ENCODE measurements around the gene GAPDHS.

GAPDHS gene

GRCh38 chr19:35557539-35558399 is 24.5 kb downstream of the GAPDHS start:
- DNase-seq (ENCODE audit: low read depth, low spot score), result peak; percentile 77
- no peaks in the 10 kb centered on the region for H3K36me3 ChIP-seq (ENCODE audit: control insufficient read depth, insufficient read depth, low read length)
- peak overlapping the region; percentile 70; the same call in 1 of the 2 replicates for H3K4me3 ChIP-seq (ENCODE audit: low read length)
- H3K4me1 ChIP-seq (ENCODE audit: control insufficient read depth, insufficient read depth, low read length), result peaks cover 6% of the 10 kb centered on the region; the same call in 1 of the 2 replicates
- no CpG with 5 or more reads among the region's 60 CpGs for WGBS (ENCODE audit: insufficient coverage, insufficient read length)
- H3K27me3 ChIP-seq (ENCODE audit: control insufficient read depth, insufficient read depth, low read length), result no peaks in the 10 kb centered on the region
- H3K9me3 ChIP-seq (ENCODE audit: control insufficient read depth, insufficient read depth, low read length), result no peaks in the 10 kb centered on the region
- H3K27ac ChIP-seq (ENCODE audit: low read length), result no peak overlapping the region

- Histone ChIP-seq H3K4me3 (ENCODE audit: low read length) (peak overlapping the region; percentile 31; the same call in 1 of the 2 replicates), H3K4me1 (ENCODE audit: control insufficient read depth, insufficient read depth, low read length) (peaks cover 6% of the 10 kb centered on the region; the same call in 1 of the 2 replicates), H3K36me3 (ENCODE audit: control insufficient read depth, insufficient read depth, low read length) (no peaks in the 10 kb centered on the region), H3K9me3 (ENCODE audit: control insufficient read depth, insufficient read depth, low read length) (no peaks in the 10 kb centered on the region), H3K27me3 (ENCODE audit: control insufficient read depth, insufficient read depth, low read length) (no peaks in the 10 kb centered on the region), H3K27ac (ENCODE audit: low read length) (no peak overlapping the region)
- DNase-seq (ENCODE audit: low read depth, low spot score), result no peak
- no CpG with 5 or more reads among the region's 53 CpGs for WGBS (ENCODE audit: insufficient coverage, insufficient read length)
Measured at GRCh38 chr19:35558400-35559280, 25.4 kb downstream of the GAPDHS start.

DNA sequence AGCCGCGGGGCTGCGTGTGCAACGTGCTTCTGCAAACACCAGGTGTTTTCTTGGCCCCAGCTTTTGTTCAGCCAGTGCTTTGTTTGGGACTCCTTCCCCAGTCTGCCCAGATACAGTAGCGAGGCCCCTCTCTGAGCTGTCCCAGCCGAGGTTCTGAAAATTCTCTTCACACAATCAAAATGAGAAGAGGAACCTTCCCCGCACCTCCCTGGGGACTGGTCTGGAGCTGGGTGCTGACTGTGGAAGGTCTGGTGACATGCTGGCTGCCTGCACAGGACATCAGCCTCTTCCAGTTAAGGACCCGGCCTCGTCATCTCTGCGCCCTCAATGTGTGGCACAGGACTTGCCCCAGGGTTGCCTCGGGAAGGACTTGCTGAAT is 26.0 kb downstream of the GAPDHS start:
- DNase-seq (ENCODE audit: low read depth, low spot score), result no peak
- Histone ChIP-seq H3K27ac (ENCODE audit: low read length) (no peak overlapping the region), H3K4me1 (ENCODE audit: control insufficient read depth, insufficient read depth, low read length) (peaks cover 6% of the 10 kb centered on the region; the same call in 1 of the 2 replicates), H3K36me3 (ENCODE audit: control insufficient read depth, insufficient read depth, low read length) (no peaks in the 10 kb centered on the region), H3K9me3 (ENCODE audit: control insufficient read depth, insufficient read depth, low read length) (no peaks in the 10 kb centered on the region), H3K27me3 (ENCODE audit: control insufficient read depth, insufficient read depth, low read length) (no peaks in the 10 kb centered on the region), H3K4me3 (ENCODE audit: low read length) (no peak overlapping the region)
- no CpG with 5 or more reads among the region's 11 CpGs for WGBS (ENCODE audit: insufficient coverage, insufficient read length)

- Histone ChIP-seq H3K27me3 (ENCODE audit: control insufficient read depth, insufficient read depth, low read length) (no peaks in the 10 kb centered on the region), H3K27ac (ENCODE audit: low read length) (no peak overlapping the region), H3K4me3 (ENCODE audit: low read length) (no peak overlapping the region), H3K4me1 (ENCODE audit: control insufficient read depth, insufficient read depth, low read length) (peaks cover 6% of the 10 kb centered on the region; the same call in 1 of the 2 replicates), H3K9me3 (ENCODE audit: control insufficient read depth, insufficient read depth, low read length) (no peaks in the 10 kb centered on the region), H3K36me3 (ENCODE audit: control insufficient read depth, insufficient read depth, low read length) (no peaks in the 10 kb centered on the region)
- no CpG with 5 or more reads among the region's 23 CpGs for WGBS (ENCODE audit: insufficient coverage, insufficient read length)
- no peak for DNase-seq (ENCODE audit: low read depth, low spot score)
Measured at GRCh38 chr19:35559781-35560180, 26.5 kb downstream of the GAPDHS start.

- Histone ChIP-seq H3K9me3 (ENCODE audit: control insufficient read depth, insufficient read depth, low read length) (no peaks in the 10 kb centered on the region), H3K4me1 (ENCODE audit: control insufficient read depth, insufficient read depth, low read length) (peaks cover 6% of the 10 kb centered on the region; the same call in 1 of the 2 replicates), H3K27me3 (ENCODE audit: control insufficient read depth, insufficient read depth, low read length) (no peaks in the 10 kb centered on the region)
Measured at GRCh38 chr19:35560271-35560670, 27.0 kb downstream of the GAPDHS start.

DNA sequence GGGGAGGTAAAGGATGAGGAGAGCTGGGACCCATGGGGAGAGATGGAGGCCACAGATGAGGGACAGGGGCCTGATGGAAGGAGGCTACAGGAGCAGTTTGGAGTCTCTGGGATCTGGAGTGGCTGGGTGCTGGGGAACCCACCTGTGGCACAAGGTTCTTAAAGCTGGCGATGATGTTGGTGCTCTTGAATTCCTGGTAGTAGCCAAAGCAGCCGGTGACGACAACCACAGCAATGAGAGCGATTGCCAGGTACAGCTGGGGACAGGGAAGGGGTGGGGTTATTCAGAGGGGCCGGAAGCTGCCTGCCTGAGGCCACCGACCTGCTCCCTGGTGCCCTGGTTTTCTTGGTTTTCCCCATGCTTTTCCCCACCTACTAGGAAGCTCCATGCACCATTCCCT is 27.4 kb downstream of the GAPDHS start:
- no peak for DNase-seq (ENCODE audit: low read depth, low spot score)
- no CpG with 5 or more reads among the region's 6 CpGs for WGBS (ENCODE audit: insufficient coverage, insufficient read length)
- Histone ChIP-seq H3K4me3 (ENCODE audit: low read length) (no peak overlapping the region), H3K27ac (ENCODE audit: low read length) (no peak overlapping the region), H3K4me1 (ENCODE audit: control insufficient read depth, insufficient read depth, low read length) (peaks cover 6% of the 10 kb centered on the region; the same call in 1 of the 2 replicates), H3K9me3 (ENCODE audit: control insufficient read depth, insufficient read depth, low read length) (no peaks in the 10 kb centered on the region), H3K27me3 (ENCODE audit: control insufficient read depth, insufficient read depth, low read length) (no peaks in the 10 kb centered on the region), H3K36me3 (ENCODE audit: control insufficient read depth, insufficient read depth, low read length) (no peaks in the 10 kb centered on the region)

More at GRCh38 chr19:35560271-35560670, 27.0 kb downstream of the GAPDHS start:
- DNase-seq (ENCODE audit: low read depth, low spot score), result no peak
- no CpG with 5 or more reads among the region's 18 CpGs for WGBS (ENCODE audit: insufficient coverage, insufficient read length)
- no peak overlapping the region for H3K27ac ChIP-seq (ENCODE audit: low read length)
- no peaks in the 10 kb centered on the region for H3K36me3 ChIP-seq (ENCODE audit: control insufficient read depth, insufficient read depth, low read length)
- H3K4me3 ChIP-seq (ENCODE audit: low read length), result no peak overlapping the region

GRCh38 chr19:35561436-35561835 is 28.2 kb downstream of the GAPDHS start:
- DNase-seq (ENCODE audit: low read depth, low spot score), result no peak
- no peaks in the 10 kb centered on the region for H3K36me3 ChIP-seq (ENCODE audit: control insufficient read depth, insufficient read depth, low read length)
- no peaks in the 10 kb centered on the region for H3K9me3 ChIP-seq (ENCODE audit: control insufficient read depth, insufficient read depth, low read length)
- H3K4me1 ChIP-seq (ENCODE audit: control insufficient read depth, insufficient read depth, low read length), result peaks cover 6% of the 10 kb centered on the region; the same call in 1 of the 2 replicates
- no peak overlapping the region for H3K4me3 ChIP-seq (ENCODE audit: low read length)
- no peaks in the 10 kb centered on the region for H3K27me3 ChIP-seq (ENCODE audit: control insufficient read depth, insufficient read depth, low read length)
- no CpG with 5 or more reads among the region's 6 CpGs for WGBS (ENCODE audit: insufficient coverage, insufficient read length)
- H3K27ac ChIP-seq (ENCODE audit: low read length), result no peak overlapping the region

GRCh38 chr19:35562336-35562735 is 29.1 kb downstream of the GAPDHS start:
- Histone ChIP-seq H3K27ac (ENCODE audit: low read length) (no peak overlapping the region), H3K4me1 (ENCODE audit: control insufficient read depth, insufficient read depth, low read length) (peaks cover 5% of the 10 kb centered on the region; the same call in 1 of the 2 replicates), H3K4me3 (ENCODE audit: low read length) (no peak overlapping the region), H3K36me3 (ENCODE audit: control insufficient read depth, insufficient read depth, low read length) (no peaks in the 10 kb centered on the region), H3K9me3 (ENCODE audit: control insufficient read depth, insufficient read depth, low read length) (no peaks in the 10 kb centered on the region), H3K27me3 (ENCODE audit: control insufficient read depth, insufficient read depth, low read length) (no peaks in the 10 kb centered on the region)
- no CpG with 5 or more reads among the region's 17 CpGs for WGBS (ENCODE audit: insufficient coverage, insufficient read length)
- no peak for DNase-seq (ENCODE audit: low read depth, low spot score)

DNA sequence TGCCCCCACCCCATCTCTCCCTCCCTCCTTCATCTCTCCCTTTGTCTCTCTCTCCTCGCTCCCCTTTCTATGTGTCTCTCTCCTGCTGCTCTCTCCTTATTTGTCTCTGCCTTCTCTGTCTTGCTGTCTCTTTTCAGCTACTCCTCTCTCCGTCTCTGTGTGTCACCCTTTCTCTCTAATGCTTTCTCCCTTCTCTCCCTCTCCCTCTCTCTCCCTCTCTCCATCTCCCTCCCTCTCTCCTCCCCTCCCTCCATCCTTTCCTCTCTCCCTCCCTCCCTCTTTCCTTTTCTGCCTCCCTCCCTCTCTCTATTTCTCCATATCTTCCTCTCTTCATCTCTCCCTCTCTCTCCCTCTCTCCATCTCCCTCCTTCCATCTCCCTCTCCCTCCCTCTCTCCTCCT is 29.5 kb downstream of the GAPDHS start:
- Histone ChIP-seq H3K36me3 (ENCODE audit: control insufficient read depth, insufficient read depth, low read length) (no peaks in the 10 kb centered on the region), H3K9me3 (ENCODE audit: control insufficient read depth, insufficient read depth, low read length) (no peaks in the 10 kb centered on the region), H3K27me3 (ENCODE audit: control insufficient read depth, insufficient read depth, low read length) (no peaks in the 10 kb centered on the region), H3K27ac (ENCODE audit: low read length) (no peak overlapping the region), H3K4me3 (ENCODE audit: low read length) (no peak overlapping the region), H3K4me1 (ENCODE audit: control insufficient read depth, insufficient read depth, low read length) (peaks cover 5% of the 10 kb centered on the region; the same call in 1 of the 2 replicates)
- DNase-seq (ENCODE audit: low read depth, low spot score), result no peak
- WGBS (ENCODE audit: insufficient coverage, insufficient read length), result no CpG with 5 or more reads among the region's 2 CpGs

DNA sequence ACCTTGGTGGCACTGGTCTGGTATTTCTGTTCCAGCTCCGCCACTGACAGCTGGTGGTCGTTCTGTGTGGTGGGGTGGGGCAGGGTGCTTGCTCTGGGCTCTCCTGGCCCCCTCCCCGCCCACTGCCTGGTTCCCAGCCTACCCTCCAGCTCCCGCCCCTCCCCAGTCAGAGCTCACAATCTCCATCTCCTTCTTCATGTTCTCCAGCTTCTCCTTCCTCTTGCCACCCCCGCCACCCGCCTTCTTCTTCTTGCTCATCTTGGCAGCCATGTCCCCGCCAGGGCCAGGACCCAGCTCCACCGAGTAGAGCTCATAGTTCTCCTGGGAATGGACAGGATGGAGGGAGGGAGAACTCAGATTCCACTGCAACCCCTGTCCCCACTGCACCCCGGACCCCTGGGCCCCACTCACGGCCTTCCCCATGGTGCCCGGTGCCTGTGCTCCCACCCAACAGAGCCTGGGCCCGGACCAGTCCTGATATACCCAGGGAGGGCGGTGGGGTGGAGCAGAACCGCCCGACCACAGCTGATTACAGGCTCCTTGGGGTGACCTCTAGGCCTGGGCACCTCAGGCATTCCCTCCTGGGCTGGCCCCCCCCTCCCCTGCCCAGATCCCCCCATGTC is 30.1 kb downstream of the GAPDHS start, which contains the start of gene ATP4A:
Gene ATP4A (minus strand): TSS at position 452 of the 623 bp plus-strand sequence. CDS start 29 bp downstream, at position 423.
- WGBS (ENCODE audit: insufficient coverage, insufficient read length), result no CpG with 5 or more reads among the region's 15 CpGs
- Histone ChIP-seq H3K36me3 (ENCODE audit: control insufficient read depth, insufficient read depth, low read length) (no peaks in the 10 kb centered on the region), H3K9me3 (ENCODE audit: control insufficient read depth, insufficient read depth, low read length) (no peaks in the 10 kb centered on the region), H3K4me1 (ENCODE audit: control insufficient read depth, insufficient read depth, low read length) (peaks cover 5% of the 10 kb centered on the region; the same call in 1 of the 2 replicates), H3K27ac (ENCODE audit: low read length) (no peak within 1 kb of the TSS), H3K4me3 (ENCODE audit: low read length) (no peak within 1 kb of the TSS), H3K27me3 (ENCODE audit: control insufficient read depth, insufficient read depth, low read length) (no peaks in the 10 kb centered on the region)
- no peak for DNase-seq (ENCODE audit: low read depth, low spot score)
